Mucosa of stomach (tissue), 1 donor: ENCODE results near the gene ACSL6.

Experiments used
- H3K27me3 ChIP-seq: one replicate; pipeline ENCODE4 v1.7.0; 2013; ENCODE audit warnings: mild to moderate bottlenecking, low read length; ENCODE audit not compliant: control insufficient read depth, insufficient read depth
- H3K36me3 ChIP-seq: one replicate; pipeline ENCODE4 v1.7.0; 2013; ENCODE audit warnings: low read length; ENCODE audit not compliant: control insufficient read depth, insufficient read depth
- H3K4me1 ChIP-seq: one replicate; pipeline ENCODE4 v1.7.0; 2013; ENCODE audit warnings: mild to moderate bottlenecking, low read length; ENCODE audit not compliant: control insufficient read depth, insufficient read depth
- H3K4me3 ChIP-seq: one replicate; pipeline ENCODE4 v1.7.0; 2013; ENCODE audit warnings: low read length
- H3K9ac ChIP-seq: one replicate; pipeline ENCODE4 v1.7.0; 2013; ENCODE audit warnings: mild to moderate bottlenecking, low read length, moderate library complexity
- H3K9me3 ChIP-seq: one replicate; pipeline ENCODE4 v1.7.0; 2013; ENCODE audit warnings: mild to moderate bottlenecking, low read length, moderate library complexity; ENCODE audit not compliant: control insufficient read depth
- donor health status: Pancreatic carcinoma.

The ACSL6 gene

DNA sequence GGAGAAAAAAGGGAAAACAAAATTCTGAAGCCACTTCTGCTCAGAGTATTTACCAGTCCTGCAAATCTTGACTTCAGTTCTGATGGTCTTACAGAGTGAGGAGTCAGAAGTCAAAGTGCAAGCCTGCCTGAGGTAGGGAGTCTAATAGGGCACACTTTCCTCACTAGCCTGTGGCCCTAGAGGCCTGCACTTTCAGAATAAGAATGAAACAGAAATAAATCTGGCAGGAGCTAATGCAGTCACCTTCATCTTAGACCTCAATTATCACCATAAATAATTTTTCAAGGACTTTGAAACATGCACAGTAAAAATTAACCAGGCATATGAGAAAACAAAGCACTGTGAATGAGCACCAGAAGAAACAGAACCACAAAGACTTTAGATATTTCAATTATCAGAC lies 20.7 kb upstream of the ACSL6 start:
- Histone ChIP-seq H3K9me3 (no peaks in the 10 kb centered on the region), H3K4me1 (no peaks in the 10 kb centered on the region), H3K36me3 (no peaks in the 10 kb centered on the region), H3K4me3 (no peak overlapping the region), H3K27me3 (no peaks in the 10 kb centered on the region), H3K9ac (no peak overlapping the region)

DNA sequence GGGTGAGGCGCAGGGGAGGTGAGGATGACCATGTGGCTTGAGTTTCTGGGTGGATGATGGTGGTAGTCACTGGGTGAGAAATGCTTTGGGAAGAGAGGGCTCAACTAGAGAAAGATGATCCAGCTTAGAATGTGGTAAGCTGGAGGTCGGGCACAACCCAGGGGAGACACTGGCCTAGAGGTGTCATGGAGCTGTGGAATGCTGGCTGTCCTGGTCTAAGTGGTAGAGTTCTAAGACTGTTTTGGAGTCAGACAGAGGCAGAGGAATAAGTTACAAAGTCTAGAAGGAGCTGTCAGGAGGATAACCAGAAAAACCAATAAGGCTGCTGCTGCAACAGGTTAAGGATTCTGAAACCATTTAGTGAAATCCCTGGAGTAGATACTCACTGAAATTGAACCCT lies 19.2 kb upstream of the ACSL6 start:
- Histone ChIP-seq H3K4me3 (no peak overlapping the region), H3K4me1 (no peaks in the 10 kb centered on the region), H3K27me3 (no peaks in the 10 kb centered on the region), H3K9ac (no peak overlapping the region), H3K9me3 (no peaks in the 10 kb centered on the region), H3K36me3 (no peaks in the 10 kb centered on the region)

DNA sequence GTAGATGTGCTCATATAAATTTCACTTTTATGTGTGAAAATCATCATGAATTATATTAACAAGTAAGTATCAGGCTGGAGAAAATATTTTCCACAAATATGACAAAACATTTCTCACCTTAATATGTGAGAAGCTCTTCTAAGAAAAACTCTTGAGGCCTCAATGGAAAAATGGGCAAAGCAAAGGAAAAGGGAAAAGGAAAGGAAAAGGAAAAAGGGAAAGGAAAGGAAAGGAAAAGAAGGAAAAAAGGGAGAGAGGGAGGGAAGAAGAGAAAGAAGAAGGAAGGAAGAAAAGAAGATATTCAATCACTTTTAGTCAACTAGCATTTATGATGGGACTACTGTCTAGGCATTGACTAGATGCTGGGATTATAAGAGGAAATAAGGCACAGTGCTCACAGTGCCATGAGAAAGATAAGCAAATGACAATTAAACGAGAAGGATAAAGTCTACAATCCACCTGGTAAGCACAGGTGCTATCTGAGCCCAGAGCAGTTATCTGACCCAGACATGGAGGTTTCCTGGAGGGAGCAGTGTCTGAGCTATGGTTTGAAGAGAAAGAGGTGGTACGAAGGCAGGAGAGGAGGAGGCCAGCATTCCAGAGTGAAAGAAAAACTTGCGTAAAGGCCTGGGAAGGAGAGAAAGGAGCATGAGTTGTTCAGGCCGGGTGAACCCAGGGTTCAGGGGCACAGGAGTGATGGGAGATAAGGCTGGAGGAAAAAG lies 18.3 kb upstream of the ACSL6 start:
- Histone ChIP-seq H3K4me3 (no peak overlapping the region), H3K4me1 (no peaks in the 10 kb centered on the region), H3K27me3 (no peaks in the 10 kb centered on the region), H3K9me3 (no peaks in the 10 kb centered on the region), H3K36me3 (no peaks in the 10 kb centered on the region), H3K9ac (no peak overlapping the region)

DNA sequence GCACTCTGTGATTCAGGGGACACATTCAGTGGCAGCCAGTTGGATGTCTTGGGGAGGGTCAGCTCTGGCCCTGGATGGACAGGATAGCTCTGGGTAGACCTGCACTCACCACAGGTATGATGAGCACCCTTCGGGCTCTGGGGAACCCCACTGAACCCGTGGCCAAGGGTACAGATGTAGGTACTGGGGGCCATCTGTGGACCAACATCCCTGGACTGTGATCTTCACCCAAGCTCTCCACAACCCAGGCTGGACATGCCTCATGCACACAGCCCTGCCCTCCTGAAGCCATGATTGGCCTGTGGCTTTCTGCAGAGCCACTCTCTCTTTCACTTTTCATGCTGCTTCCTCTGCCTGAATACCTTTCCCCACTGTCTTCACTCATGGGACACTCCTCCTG lies 15.6 kb upstream of the ACSL6 start:
- Histone ChIP-seq H3K9me3 (no peaks in the 10 kb centered on the region), H3K4me3 (no peak overlapping the region), H3K27me3 (no peaks in the 10 kb centered on the region), H3K4me1 (no peaks in the 10 kb centered on the region), H3K36me3 (no peaks in the 10 kb centered on the region), H3K9ac (no peak overlapping the region)

DNA sequence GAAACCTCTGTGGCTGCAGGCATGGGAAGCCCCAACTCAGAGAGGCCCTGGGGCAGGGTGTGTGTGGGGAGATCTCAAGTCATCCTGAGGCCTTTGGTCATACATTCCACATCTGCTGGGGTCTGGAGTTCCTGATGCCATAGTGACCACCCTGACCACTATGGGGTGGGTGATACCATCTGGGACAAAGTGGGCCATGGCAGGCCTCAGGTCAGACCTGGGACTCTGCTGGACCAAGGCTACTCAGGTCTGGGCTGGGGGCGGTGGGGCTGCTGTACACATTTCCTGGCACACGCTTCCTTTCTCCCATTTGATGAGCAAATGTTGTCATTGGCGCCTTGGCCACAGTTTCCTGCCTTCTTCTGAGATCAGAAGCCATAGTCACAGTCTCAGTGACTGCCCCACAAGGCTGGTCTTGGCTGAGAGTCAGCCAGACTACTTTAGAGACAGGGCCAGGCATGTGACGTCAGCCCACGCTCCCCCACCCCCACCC lies 15.1 kb upstream of the ACSL6 start:
- Histone ChIP-seq H3K27me3 (no peaks in the 10 kb centered on the region), H3K4me1 (no peaks in the 10 kb centered on the region), H3K9me3 (no peaks in the 10 kb centered on the region), H3K36me3 (no peaks in the 10 kb centered on the region), H3K4me3 (no peak overlapping the region), H3K9ac (no peak overlapping the region)

DNA sequence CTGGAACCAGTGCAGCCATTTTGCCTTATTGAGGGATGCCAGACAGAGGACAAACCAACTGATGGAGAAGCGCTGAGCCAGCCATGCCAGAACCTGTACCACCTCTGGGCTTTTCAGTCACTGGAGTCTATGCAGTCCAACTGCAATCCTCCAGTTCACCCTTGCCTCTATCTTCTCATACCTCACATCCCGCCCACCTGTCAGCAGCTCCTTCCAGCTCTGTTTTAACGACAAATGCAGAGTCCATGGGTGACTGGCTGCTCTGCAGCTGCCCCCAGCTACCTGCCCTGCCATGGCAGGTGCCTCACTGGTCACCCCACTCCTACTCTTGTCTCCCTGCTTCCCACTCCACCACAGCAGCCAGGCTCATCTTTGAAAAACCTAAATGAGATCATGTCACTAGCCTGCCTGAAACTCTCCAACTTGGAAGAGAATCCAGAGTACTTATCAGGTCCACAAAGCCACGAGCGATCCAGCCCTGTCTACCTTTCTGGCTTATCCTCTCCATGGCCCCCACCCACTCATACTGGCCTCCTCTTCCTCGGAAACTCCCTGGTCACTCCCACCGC lies 14.0 kb upstream of the ACSL6 start:
- Histone ChIP-seq H3K27me3 (no peaks in the 10 kb centered on the region), H3K36me3 (no peaks in the 10 kb centered on the region)

DNA sequence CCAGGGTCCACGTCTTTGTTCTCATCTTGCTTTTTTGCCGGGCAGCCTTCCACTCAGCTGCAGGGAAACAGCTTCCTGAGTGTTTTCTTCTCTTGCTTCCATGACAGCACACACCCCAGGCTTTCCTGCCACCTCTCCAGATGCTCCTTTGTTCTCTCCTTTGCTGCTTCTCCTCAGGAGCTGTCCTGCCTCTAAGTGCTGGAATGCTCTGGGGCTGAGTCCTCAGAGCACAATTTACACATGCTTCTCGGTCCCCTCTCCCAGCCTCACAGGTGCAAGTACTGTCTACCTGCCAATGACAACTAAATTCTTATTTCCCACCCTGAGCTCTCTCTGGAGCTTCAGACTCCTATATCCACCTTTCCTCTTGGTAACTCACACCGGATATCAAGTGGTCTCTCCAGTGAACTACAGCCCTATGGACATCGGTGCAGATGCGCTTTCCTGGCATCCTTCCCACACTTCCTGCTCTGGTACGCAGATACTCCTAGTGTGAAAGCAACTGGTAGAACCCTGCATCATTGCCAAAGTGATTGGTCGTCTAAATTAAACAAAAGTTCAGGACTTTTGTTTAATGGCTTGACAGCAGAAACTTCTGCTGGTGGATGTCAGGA lies 13.4 kb upstream of the ACSL6 start:
- Histone ChIP-seq H3K27me3 (no peaks in the 10 kb centered on the region), H3K4me3 (no peak overlapping the region), H3K4me1 (no peaks in the 10 kb centered on the region), H3K36me3 (no peaks in the 10 kb centered on the region), H3K9ac (no peak overlapping the region), H3K9me3 (no peaks in the 10 kb centered on the region)

More for the DNA sequence above, 14.0 kb upstream of the ACSL6 start:
- Histone ChIP-seq H3K4me3 (no peak overlapping the region), H3K9me3 (no peaks in the 10 kb centered on the region), H3K9ac (no peak overlapping the region), H3K4me1 (no peaks in the 10 kb centered on the region)

DNA sequence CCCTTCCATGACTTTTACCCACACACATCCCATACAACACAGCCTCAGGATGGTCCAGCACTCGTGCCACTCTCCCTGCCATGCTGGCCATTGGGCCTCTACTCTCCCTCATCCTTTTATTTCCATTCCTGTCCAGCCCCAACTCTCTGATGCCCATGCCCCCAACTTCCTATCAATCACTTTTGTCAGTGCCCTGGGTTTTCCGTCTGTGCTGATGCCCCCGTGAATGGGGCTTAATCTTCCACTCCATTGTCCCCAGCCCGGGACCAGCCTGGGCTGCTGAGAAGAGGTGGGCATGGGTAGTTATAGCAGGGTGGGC lies 12.6 kb upstream of the ACSL6 start:
- Histone ChIP-seq H3K9me3 (no peaks in the 10 kb centered on the region), H3K27me3 (no peaks in the 10 kb centered on the region), H3K9ac (no peak overlapping the region), H3K36me3 (no peaks in the 10 kb centered on the region), H3K4me1 (no peaks in the 10 kb centered on the region), H3K4me3 (no peak overlapping the region)

DNA sequence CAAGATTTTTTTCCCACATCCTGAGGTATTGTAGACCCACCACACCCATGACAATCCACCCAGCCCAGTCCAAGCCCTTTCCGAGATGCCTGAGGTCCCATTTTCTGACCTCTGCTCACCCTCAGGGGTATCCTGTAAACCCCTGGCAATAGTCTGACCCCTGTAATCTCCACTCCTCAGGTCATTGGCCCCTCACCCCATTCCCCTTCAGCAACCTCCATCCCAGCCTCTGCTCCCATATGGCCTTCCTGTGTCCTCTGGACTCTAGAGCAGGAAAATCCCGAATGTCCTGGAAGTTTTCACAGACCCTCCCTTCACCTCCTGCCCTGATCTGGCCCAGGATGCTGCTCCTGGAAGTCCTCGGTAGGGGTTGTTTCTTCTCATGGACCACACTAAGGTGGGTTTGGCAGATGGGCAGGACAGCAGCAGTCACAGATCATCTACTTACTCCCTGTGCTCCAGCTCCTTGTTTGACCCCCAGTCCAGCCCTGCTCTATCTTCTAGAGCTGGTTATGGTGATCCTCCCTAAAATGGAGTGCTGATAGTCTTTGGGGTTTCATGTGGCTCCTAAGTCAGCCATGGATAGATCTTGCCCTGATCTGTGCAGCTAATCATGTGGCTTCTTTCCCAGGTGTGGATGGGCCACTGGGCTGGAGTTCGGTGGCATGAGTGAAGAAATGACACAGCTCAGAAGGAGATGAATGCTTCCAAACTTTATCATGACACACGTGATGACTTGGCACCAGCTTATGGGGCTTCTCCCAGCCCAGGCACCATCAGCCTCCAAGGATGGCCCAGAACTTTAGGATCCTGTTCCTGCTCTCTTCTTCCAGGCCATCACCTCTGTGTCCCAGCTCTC lies 12.0 kb upstream of the ACSL6 start:
- Histone ChIP-seq H3K36me3 (no peaks in the 10 kb centered on the region), H3K4me3 (no peak overlapping the region), H3K9ac (no peak overlapping the region), H3K27me3 (no peaks in the 10 kb centered on the region), H3K4me1 (no peaks in the 10 kb centered on the region), H3K9me3 (no peaks in the 10 kb centered on the region)

DNA sequence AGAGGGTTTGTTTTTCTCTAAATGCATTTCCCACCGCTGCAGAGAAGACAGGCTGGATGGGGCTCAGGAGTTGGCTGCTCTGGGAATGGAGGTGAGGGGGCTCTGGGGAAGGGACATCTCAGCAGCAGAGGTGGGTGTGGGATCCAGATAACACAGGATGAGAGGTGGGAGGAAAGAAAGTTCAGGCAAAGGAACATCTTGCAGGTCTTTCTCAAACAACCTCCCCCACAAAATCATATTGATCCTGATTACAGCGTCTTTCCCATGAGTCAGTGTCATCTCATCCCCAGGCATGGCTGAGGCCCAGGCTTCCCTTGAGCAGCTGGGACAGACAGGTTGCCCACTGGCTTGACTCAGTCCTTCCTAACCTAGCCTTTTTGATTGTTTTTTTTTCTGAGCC lies 11.3 kb upstream of the ACSL6 start:
- no peak overlapping the region for H3K4me3 ChIP-seq
- peaks cover 7% of the 10 kb centered on the region for H3K27me3 ChIP-seq
- H3K36me3 ChIP-seq: no peaks in the 10 kb centered on the region
- no peaks in the 10 kb centered on the region for H3K9me3 ChIP-seq
- no peak overlapping the region for H3K9ac ChIP-seq
- no peaks in the 10 kb centered on the region for H3K4me1 ChIP-seq

DNA sequence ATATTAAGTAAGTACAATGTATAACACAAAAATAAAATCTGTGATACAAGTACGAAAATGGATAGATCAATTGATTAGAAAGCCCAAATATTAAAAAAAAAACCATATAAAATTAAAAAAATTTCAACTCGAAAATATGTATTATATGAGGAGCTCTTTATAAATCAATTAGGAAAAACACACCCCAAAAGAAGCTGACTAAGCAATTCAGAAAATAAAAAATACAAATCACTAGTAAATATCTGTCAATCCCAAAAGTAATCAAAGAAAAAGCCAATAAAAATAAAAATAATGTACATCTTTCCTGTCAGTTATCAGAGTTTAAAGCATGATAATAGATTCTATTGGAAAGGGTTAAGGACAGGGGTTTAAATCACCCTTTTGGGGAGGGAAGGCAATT lies 10.2 kb upstream of the ACSL6 start:
- no peak overlapping the region for H3K9ac ChIP-seq
- peaks cover 13% of the 10 kb centered on the region for H3K27me3 ChIP-seq
- no peaks in the 10 kb centered on the region for H3K36me3 ChIP-seq
- H3K4me1 ChIP-seq: no peaks in the 10 kb centered on the region
- H3K9me3 ChIP-seq: no peaks in the 10 kb centered on the region
- no peak overlapping the region for H3K4me3 ChIP-seq
